ENCODE data around the gene IL25.

Gene IL25

GRCh38 chr14:23380197-23380914, 7.7 kb downstream of the IL25 start:
- H3K27ac ChIP-seq (ENCODE audit: low read length), result no peak overlapping the region
- H3K4me3 ChIP-seq (ENCODE audit: low read length), result no peak overlapping the region
- no peaks in the 10 kb centered on the region for H3K36me3 ChIP-seq (replicated peaks; ENCODE audit: insufficient read depth, low read length)
- H3K4me1 ChIP-seq (ENCODE audit: low read length), result no peaks in the 10 kb centered on the region
- H3K9me2 ChIP-seq (replicated peaks; ENCODE audit: insufficient read depth, low read length), result no peaks in the 10 kb centered on the region
- H3K79me2 ChIP-seq (ENCODE audit: low read length), result no peaks in the 10 kb centered on the region
- no peak overlapping the region for H3K9ac ChIP-seq (ENCODE audit: low read length)
- no peak overlapping the region for H2AFZ ChIP-seq (ENCODE audit: low read length)
- H3K9me3 ChIP-seq (replicated peaks; ENCODE audit: insufficient read depth, low read length), result no peaks in the 10 kb centered on the region
- no peak for DNase-seq
- H4K20me1 ChIP-seq (ENCODE audit: insufficient read depth, low read length), result no peaks in the 10 kb centered on the region
- H3F3A ChIP-seq (ENCODE audit: insufficient read depth, low read length), result no peaks in the 10 kb centered on the region
- no peak overlapping the region for H3K4me2 ChIP-seq (ENCODE audit: low read depth, low read length)
- no peaks in the 10 kb centered on the region; the same call in none of the 2 replicates for H3K27me3 ChIP-seq (replicated peaks; ENCODE audit: insufficient read depth, low read length)
- TF ChIP-seq EZH2phosphoT487 (IDR thresholded peaks at IDR 0.05; ENCODE audit: low read length) (no peak), CTCF (IDR thresholded peaks at IDR 0.05; ENCODE audit: low read length) (no peak), EZH2 (optimal IDR thresholded peaks at IDR 0.05; ENCODE audit: low read depth, low read length) (no peak)

DNA sequence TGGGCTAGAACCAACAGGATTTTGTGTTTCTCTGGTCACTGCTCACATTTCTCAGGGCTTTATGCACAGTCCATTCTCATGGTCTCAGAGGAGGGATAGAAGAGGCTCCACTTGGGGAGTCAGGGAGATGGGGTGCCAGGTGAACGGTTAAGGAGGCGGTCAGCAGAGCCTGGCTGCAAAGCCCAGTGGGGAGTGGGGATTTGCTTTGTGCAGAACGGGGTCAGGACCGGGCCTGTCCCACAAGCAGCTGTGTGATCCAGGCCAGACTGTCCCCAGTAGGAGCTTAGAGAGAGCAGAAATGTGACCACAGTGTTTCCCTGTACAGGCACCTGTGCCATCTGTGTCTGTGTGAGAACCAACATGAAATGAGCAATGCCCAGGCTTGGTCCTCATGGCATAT, 8.4 kb downstream of the IL25 start:
- Histone ChIP-seq H3F3A (ENCODE audit: insufficient read depth, low read length) (no peaks in the 10 kb centered on the region), H3K27ac (ENCODE audit: low read length) (no peak overlapping the region), H3K9me3 (replicated peaks; ENCODE audit: insufficient read depth, low read length) (no peaks in the 10 kb centered on the region), H3K27me3 (replicated peaks; ENCODE audit: insufficient read depth, low read length) (no peaks in the 10 kb centered on the region; the same call in none of the 2 replicates), H4K20me1 (ENCODE audit: insufficient read depth, low read length) (no peaks in the 10 kb centered on the region), H3K9me2 (replicated peaks; ENCODE audit: insufficient read depth, low read length) (no peaks in the 10 kb centered on the region), H2AFZ (ENCODE audit: low read length) (no peak overlapping the region), H3K4me1 (ENCODE audit: low read length) (no peaks in the 10 kb centered on the region), H3K4me2 (ENCODE audit: low read depth, low read length) (no peak overlapping the region), H3K36me3 (replicated peaks; ENCODE audit: insufficient read depth, low read length) (no peaks in the 10 kb centered on the region), H3K4me3 (ENCODE audit: low read length) (no peak overlapping the region), H3K9ac (ENCODE audit: low read length) (no peak overlapping the region), H3K79me2 (ENCODE audit: low read length) (no peaks in the 10 kb centered on the region)
- DNase-seq, result no peak
- TF ChIP-seq CTCF (IDR thresholded peaks at IDR 0.05; ENCODE audit: low read length) (no peak), EZH2 (optimal IDR thresholded peaks at IDR 0.05; ENCODE audit: low read depth, low read length) (no peak), EZH2phosphoT487 (IDR thresholded peaks at IDR 0.05; ENCODE audit: low read length) (no peak)

GRCh38 chr14:23381871-23382270, 9.3 kb downstream of the IL25 start:
- Histone ChIP-seq H4K20me1 (ENCODE audit: insufficient read depth, low read length) (no peaks in the 10 kb centered on the region), H3K4me1 (ENCODE audit: low read length) (no peaks in the 10 kb centered on the region), H3F3A (ENCODE audit: insufficient read depth, low read length) (no peaks in the 10 kb centered on the region), H3K4me2 (ENCODE audit: low read depth, low read length) (no peak overlapping the region), H3K27ac (ENCODE audit: low read length) (no peak overlapping the region), H3K9ac (ENCODE audit: low read length) (no peak overlapping the region), H3K36me3 (replicated peaks; ENCODE audit: insufficient read depth, low read length) (no peaks in the 10 kb centered on the region), H3K4me3 (ENCODE audit: low read length) (no peak overlapping the region), H3K79me2 (ENCODE audit: low read length) (no peaks in the 10 kb centered on the region), H3K9me3 (replicated peaks; ENCODE audit: insufficient read depth, low read length) (no peaks in the 10 kb centered on the region), H2AFZ (ENCODE audit: low read length) (no peak overlapping the region), H3K9me2 (replicated peaks; ENCODE audit: insufficient read depth, low read length) (no peaks in the 10 kb centered on the region), H3K27me3 (replicated peaks; ENCODE audit: insufficient read depth, low read length) (no peaks in the 10 kb centered on the region; the same call in none of the 2 replicates)
- TF ChIP-seq CTCF (IDR thresholded peaks at IDR 0.05; ENCODE audit: low read length) (no peak), EZH2phosphoT487 (IDR thresholded peaks at IDR 0.05; ENCODE audit: low read length) (no peak), EZH2 (optimal IDR thresholded peaks at IDR 0.05; ENCODE audit: low read depth, low read length) (no peak)
- DNase-seq, result no peak

Measured in MM.1S (cell line).